Measurements from ENCODE around the gene MEDAG. TPM values are rescaled to one million over a fixed set of nuclear protein-coding genes. Genes with fewer than 3 reads are reported as not detected.
"Not testable (repeated sequence)": the region's sequence is repeated elsewhere in the genome, so short reads cannot be mapped to it uniquely, and the experiment has no call there.

The MEDAG gene
- total RNA-seq, 2 experiments from 2014 or later = not detected

GRCh38 chr13:30907121-30907861 lies 1.2 kb downstream of the MEDAG start:
- peaks cover 14% of the 10 kb centered on the region for H3K4me1 Mint-ChIP-seq
- H3K27me3 Mint-ChIP-seq = peaks cover 71% of the 10 kb centered on the region
- no peak overlapping the region for H3K4me3 Mint-ChIP-seq
- POLR2A ChIA-PET = no interaction called here
- H3K9me3 Mint-ChIP-seq = no peaks in the 10 kb centered on the region
- peaks cover 3% of the 10 kb centered on the region for H3K36me3 Mint-ChIP-seq
- no peak overlapping the region for H3K27ac Mint-ChIP-seq
- ATAC-seq (ENCODE audit: low read depth) (no peak), DNase-seq (no peak)

GRCh38 chr13:30908416-30908980 lies 2.4 kb downstream of the MEDAG start:
- H3K4me1 Mint-ChIP-seq = peaks cover 14% of the 10 kb centered on the region
- H3K4me3 Mint-ChIP-seq = no peak overlapping the region
- POLR2A ChIA-PET = no interaction called here
- H3K36me3 Mint-ChIP-seq = peaks cover 3% of the 10 kb centered on the region
- H3K27ac Mint-ChIP-seq = no peak overlapping the region
- no peak for ATAC-seq (ENCODE audit: low read depth)
- DNase-seq = no peak
- peaks cover 68% of the 10 kb centered on the region for H3K27me3 Mint-ChIP-seq
- no peaks in the 10 kb centered on the region for H3K9me3 Mint-ChIP-seq

- ATAC-seq (ENCODE audit: low read depth) (no peak), DNase-seq (no peak)
- POLR2A ChIA-PET = no interaction called here
- Mint-ChIP-seq H3K27me3 (peaks cover 58% of the 10 kb centered on the region), H3K9me3 (no peaks in the 10 kb centered on the region), H3K36me3 (no peaks in the 10 kb centered on the region), H3K4me3 (no peak overlapping the region), H3K27ac (no peak overlapping the region), H3K4me1 (peaks cover 14% of the 10 kb centered on the region)
These were observed 4.6 kb downstream of the MEDAG start for GRCh38 chr13:30910676-30911075.

GRCh38 chr13:30915691-30916541 lies 9.8 kb downstream of the MEDAG start:
- Mint-ChIP-seq H3K27ac (no peak overlapping the region), H3K27me3 (peaks cover 52% of the 10 kb centered on the region), H3K9me3 (no peaks in the 10 kb centered on the region), H3K36me3 (no peaks in the 10 kb centered on the region), H3K4me1 (no peaks in the 10 kb centered on the region), H3K4me3 (no peak overlapping the region)
- no peak for DNase-seq
- no peak for ATAC-seq (ENCODE audit: low read depth)
- POLR2A ChIA-PET = no interaction called here

- POLR2A ChIA-PET = no interaction called here
- Mint-ChIP-seq H3K4me3 (no peak overlapping the region), H3K36me3 (no peaks in the 10 kb centered on the region), H3K9me3 (no peaks in the 10 kb centered on the region), H3K27ac (no peak overlapping the region), H3K4me1 (no peaks in the 10 kb centered on the region), H3K27me3 (peaks cover 49% of the 10 kb centered on the region)
- ATAC-seq (ENCODE audit: low read depth) (no peak), DNase-seq (no peak)
These were observed 10.9 kb downstream of the MEDAG start for GRCh38 chr13:30916991-30917390.

- no peak overlapping the region for H3K4me3 Mint-ChIP-seq
- no peak overlapping the region for H3K27ac Mint-ChIP-seq
- ATAC-seq (ENCODE audit: low read depth) = no peak
- H3K4me1 Mint-ChIP-seq = peaks cover 3% of the 10 kb centered on the region
- POLR2A ChIA-PET = no interaction called here
- H3K9me3 Mint-ChIP-seq = no peaks in the 10 kb centered on the region
- peaks cover 47% of the 10 kb centered on the region for H3K27me3 Mint-ChIP-seq
- no peak for DNase-seq
- no peaks in the 10 kb centered on the region for H3K36me3 Mint-ChIP-seq
These were observed 12.8 kb downstream of the MEDAG start for GRCh38 chr13:30918662-30919405.

- peaks cover 4% of the 10 kb centered on the region for H3K4me1 Mint-ChIP-seq
- H3K27me3 Mint-ChIP-seq = peaks cover 37% of the 10 kb centered on the region
- no peaks in the 10 kb centered on the region for H3K36me3 Mint-ChIP-seq
- POLR2A ChIA-PET = no interaction called here
- H3K9me3 Mint-ChIP-seq = no peaks in the 10 kb centered on the region
- DNase-seq = no peak
- no peak overlapping the region for H3K27ac Mint-ChIP-seq
- H3K4me3 Mint-ChIP-seq = no peak overlapping the region
- no peak for ATAC-seq (ENCODE audit: low read depth)
These were observed 14.3 kb downstream of the MEDAG start for GRCh38 chr13:30920162-30920909.

- ATAC-seq (ENCODE audit: low read depth) (no peak), DNase-seq (no peak)
- Mint-ChIP-seq H3K27ac (peak overlapping the region; percentile 30), H3K4me1 (peaks cover 8% of the 10 kb centered on the region), H3K36me3 (peaks cover 2% of the 10 kb centered on the region), H3K9me3 (peaks cover 2% of the 10 kb centered on the region), H3K4me3 (no peak overlapping the region), H3K27me3 (peaks cover 44% of the 10 kb centered on the region)
- POLR2A ChIA-PET = no interaction called here
These were observed 17.3 kb downstream of the MEDAG start for GRCh38 chr13:30923418-30923817.

GRCh38 chr13:30924721-30925120 lies 18.6 kb downstream of the MEDAG start:
- H3K27me3 Mint-ChIP-seq = peaks cover 43% of the 10 kb centered on the region
- no peak overlapping the region for H3K4me3 Mint-ChIP-seq
- ATAC-seq (ENCODE audit: low read depth) = no peak
- peaks cover 2% of the 10 kb centered on the region for H3K9me3 Mint-ChIP-seq
- peaks cover 2% of the 10 kb centered on the region for H3K36me3 Mint-ChIP-seq
- no peak overlapping the region for H3K27ac Mint-ChIP-seq
- POLR2A ChIA-PET = no interaction called here
- peaks cover 8% of the 10 kb centered on the region for H3K4me1 Mint-ChIP-seq
- DNase-seq = no peak

GRCh38 chr13:30925429-30925828 lies 19.4 kb downstream of the MEDAG start:
- DNase-seq = no peak
- Mint-ChIP-seq H3K9me3 (peaks cover 2% of the 10 kb centered on the region), H3K36me3 (peaks cover 2% of the 10 kb centered on the region), H3K4me1 (peaks cover 8% of the 10 kb centered on the region), H3K27me3 (peaks cover 45% of the 10 kb centered on the region), H3K27ac (no peak overlapping the region), H3K4me3 (no peak overlapping the region)
- POLR2A ChIA-PET = no interaction called here
- ATAC-seq (ENCODE audit: low read depth) = no peak

GRCh38 chr13:30926781-30927180 lies 20.7 kb downstream of the MEDAG start:
- Mint-ChIP-seq H3K9me3 (peaks cover 2% of the 10 kb centered on the region), H3K27ac (no peak overlapping the region), H3K4me1 (peaks cover 8% of the 10 kb centered on the region), H3K36me3 (peaks cover 2% of the 10 kb centered on the region), H3K4me3 (no peak overlapping the region), H3K27me3 (peaks cover 47% of the 10 kb centered on the region)
- no peak for ATAC-seq (ENCODE audit: low read depth)
- no peak for DNase-seq
- POLR2A ChIA-PET = no interaction called here

GRCh38 chr13:30927188-30927587 lies 21.1 kb downstream of the MEDAG start:
- H3K4me1 Mint-ChIP-seq; ATAC-seq (ENCODE audit: low read depth); H3K27ac Mint-ChIP-seq; POLR2A ChIA-PET; H3K4me3 Mint-ChIP-seq; DNase-seq; H3K36me3 Mint-ChIP-seq; H3K9me3 Mint-ChIP-seq: not testable (repeated sequence)
- peaks cover 49% of the 10 kb centered on the region for H3K27me3 Mint-ChIP-seq

- Mint-ChIP-seq H3K36me3 (peaks cover 2% of the 10 kb centered on the region), H3K27me3 (peaks cover 49% of the 10 kb centered on the region), H3K4me3 (no peak overlapping the region), H3K4me1 (peaks cover 8% of the 10 kb centered on the region), H3K9me3 (peaks cover 2% of the 10 kb centered on the region), H3K27ac (no peak overlapping the region)
- POLR2A ChIA-PET = interaction anchor here (0.7 kb wide), 1 partner anchor 198 kb away, joined by 7 read pairs; no protein-coding TSS in a partner anchor
- no peak for ATAC-seq (ENCODE audit: low read depth)
- no peak for DNase-seq
These were observed 21.5 kb downstream of the MEDAG start for GRCh38 chr13:30927595-30927994.

Data from activated naive CD8-positive, alpha-beta T cell treated with anti-CD3 and anti-CD28 coated beads, Interleukin-2, amount 10 ng/mL, durations not matched to agents 7 days and 5 days (primary cell).